Measurements from ENCODE around the gene AMDHD2. TPM values are rescaled to one million over a fixed set of nuclear protein-coding genes. Genes with fewer than 3 reads are reported as not detected.

AMDHD2 gene
- total RNA-seq, 6 experiments from 2014 or later: 12.3 to 24.9 (median 21.4) TPM

DNA sequence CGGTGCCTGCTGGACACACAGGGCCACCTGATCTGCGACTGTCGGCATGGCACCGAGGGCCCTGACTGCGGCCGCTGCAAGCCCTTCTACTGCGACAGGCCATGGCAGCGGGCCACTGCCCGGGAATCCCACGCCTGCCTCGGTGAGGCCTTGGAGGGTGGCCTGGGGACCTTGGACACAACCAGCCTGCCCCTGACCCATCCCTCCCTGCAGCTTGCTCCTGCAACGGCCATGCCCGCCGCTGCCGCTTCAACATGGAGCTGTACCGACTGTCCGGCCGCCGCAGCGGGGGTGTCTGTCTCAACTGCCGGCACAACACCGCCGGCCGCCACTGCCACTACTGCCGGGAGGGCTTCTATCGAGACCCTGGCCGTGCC, 47.7 kb upstream of the AMDHD2 start:
- Histone ChIP-seq H3K36me3 (no peaks in the 10 kb centered on the region), H3K27ac (no peak overlapping the region), H3K9me3 (no peaks in the 10 kb centered on the region), H3K4me3 (no peak overlapping the region), H3K4me1 (peaks cover 0 to 72% (median 20%) of the 10 kb centered on the region in 4 donors), H3K27me3 (no peaks in the 10 kb centered on the region)
- TF ChIP-seq POLR2A (IDR thresholded peaks at IDR 0.05): no peak
- TF ChIP-seq, protein P1, sequence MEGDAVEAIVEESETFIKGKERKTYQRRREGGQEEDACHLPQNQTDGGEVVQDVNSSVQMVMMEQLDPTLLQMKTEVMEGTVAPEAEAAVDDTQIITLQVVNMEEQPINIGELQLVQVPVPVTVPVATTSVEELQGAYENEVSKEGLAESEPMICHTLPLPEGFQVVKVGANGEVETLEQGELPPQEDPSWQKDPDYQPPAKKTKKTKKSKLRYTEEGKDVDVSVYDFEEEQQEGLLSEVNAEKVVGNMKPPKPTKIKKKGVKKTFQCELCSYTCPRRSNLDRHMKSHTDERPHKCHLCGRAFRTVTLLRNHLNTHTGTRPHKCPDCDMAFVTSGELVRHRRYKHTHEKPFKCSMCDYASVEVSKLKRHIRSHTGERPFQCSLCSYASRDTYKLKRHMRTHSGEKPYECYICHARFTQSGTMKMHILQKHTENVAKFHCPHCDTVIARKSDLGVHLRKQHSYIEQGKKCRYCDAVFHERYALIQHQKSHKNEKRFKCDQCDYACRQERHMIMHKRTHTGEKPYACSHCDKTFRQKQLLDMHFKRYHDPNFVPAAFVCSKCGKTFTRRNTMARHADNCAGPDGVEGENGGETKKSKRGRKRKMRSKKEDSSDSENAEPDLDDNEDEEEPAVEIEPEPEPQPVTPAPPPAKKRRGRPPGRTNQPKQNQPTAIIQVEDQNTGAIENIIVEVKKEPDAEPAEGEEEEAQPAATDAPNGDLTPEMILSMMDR (IDR thresholded peaks at IDR 0.05): no peak
- no peak for ATAC-seq
- intact Hi-C loops (cut with DNase I): no loop called here
- WGBS (ENCODE audit: insufficient coverage, low coverage, low lambda C conversion rate, missing lambda C conversion rate): no CpG with 5 or more reads among the region's 27 CpGs
- DNase-seq: peak in 1 of 3 donors; percentile 59

GRCh38 chr16:2472885-2473445, 47.2 kb upstream of the AMDHD2 start:
- H3K27me3 ChIP-seq: no peaks in the 10 kb centered on the region
- ATAC-seq: peak in 3 of 4 donors; percentile 0 to 2 (median 2)
- 63% methylated on average over 9 of the region's 14 CpGs for WGBS (ENCODE audit: insufficient coverage, low coverage, low lambda C conversion rate, missing lambda C conversion rate)
- H3K36me3 ChIP-seq: no peaks in the 10 kb centered on the region
- H3K4me1 ChIP-seq: peaks cover 0 to 72% (median 23%) of the 10 kb centered on the region in 4 donors
- H3K9me3 ChIP-seq: no peaks in the 10 kb centered on the region
- DNase-seq: peak; percentile 62 to 90 (median 76)
- no peak overlapping the region for H3K4me3 ChIP-seq
- no peak overlapping the region for H3K27ac ChIP-seq
- intact Hi-C loops (cut with DNase I): no loop called here
- TF ChIP-seq POLR2A (IDR thresholded peaks at IDR 0.05): no peak
- TF ChIP-seq, protein P1 (IDR thresholded peaks at IDR 0.05): no peak

DNA sequence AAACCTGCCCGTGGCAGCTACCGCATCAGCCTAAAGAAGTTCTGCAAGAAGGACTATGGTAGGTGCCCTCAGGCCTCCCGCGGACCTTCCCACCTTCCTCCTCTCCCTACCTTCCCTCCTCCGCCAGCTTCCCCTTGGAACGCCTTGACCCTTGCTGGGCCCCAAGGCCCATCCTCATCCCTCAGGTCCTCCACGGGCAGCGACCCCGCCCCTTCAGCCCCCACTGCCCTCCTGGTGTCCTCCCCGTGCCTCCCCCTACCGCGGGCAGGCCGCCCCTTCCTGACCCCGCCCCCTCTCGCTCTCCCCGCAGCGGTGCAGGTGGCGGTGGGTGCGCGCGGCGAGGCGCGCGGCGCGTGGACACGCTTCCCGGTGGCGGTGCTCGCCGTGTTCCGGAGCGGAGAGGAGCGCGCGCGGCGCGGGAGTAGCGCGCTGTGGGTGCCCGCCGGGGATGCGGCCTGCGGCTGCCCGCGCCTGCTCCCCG, 46.7 kb upstream of the AMDHD2 start:
- intact Hi-C loops (cut with DNase I): no loop called here
- Histone ChIP-seq H3K36me3 (no peaks in the 10 kb centered on the region), H3K4me3 (peak overlapping the region in 1 of 3 donors; percentile 89), H3K27ac (no peak overlapping the region), H3K4me1 (peaks cover 0 to 72% (median 24%) of the 10 kb centered on the region in 4 donors), H3K9me3 (no peaks in the 10 kb centered on the region), H3K27me3 (no peaks in the 10 kb centered on the region)
- TF ChIP-seq, protein P1 (IDR thresholded peaks at IDR 0.05): no peak
- no peak for TF ChIP-seq POLR2A (IDR thresholded peaks at IDR 0.05)
- 18% methylated on average over 2 of the region's 49 CpGs for WGBS (ENCODE audit: insufficient coverage, low coverage, low lambda C conversion rate, missing lambda C conversion rate)
- ATAC-seq (no peak), DNase-seq (peak in 1 of 3 donors; percentile 56)

GRCh38 chr16:2473999-2474876, 45.9 kb upstream of the AMDHD2 start:
- H3K27me3 ChIP-seq: no peaks in the 10 kb centered on the region
- peak; percentile 66 to 69 (median 68) for DNase-seq
- H3K27ac ChIP-seq: peak overlapping the region; percentile 77 to 87 (median 77)
- peaks cover 0 to 64% (median 24%) of the 10 kb centered on the region in 4 donors for H3K4me1 ChIP-seq
- TF ChIP-seq, protein P1 (IDR thresholded peaks at IDR 0.05): peak; percentile 14 to 63 (median 40)
- no peak for TF ChIP-seq POLR2A (IDR thresholded peaks at IDR 0.05)
- peak overlapping the region; percentile 76 to 89 (median 79) for H3K4me3 ChIP-seq
- intact Hi-C loops (cut with DNase I): no loop called here
- peak; percentile 42 to 65 (median 50) for ATAC-seq
- no peaks in the 10 kb centered on the region for H3K9me3 ChIP-seq
- no CpG with 5 or more reads among the region's 100 CpGs for WGBS (ENCODE audit: insufficient coverage, low coverage, low lambda C conversion rate, missing lambda C conversion rate)
- H3K36me3 ChIP-seq: no peaks in the 10 kb centered on the region
